H1 (cell line): ENCODE data around the gene POLA1. TPM values are rescaled to one million over a fixed set of nuclear protein-coding genes. Genes with fewer than 3 reads are reported as not detected.

Experiments
- CTCF ChIA-PET: fragments of 300-600 bp; sonication (Branson Sonifier 250); formaldehyde crosslinking; loops from one replicate; lab custom pipeline; 2021; ENCODE audit not compliant: partially characterized antibody; lab: Charles Lee
- POLR2A ChIA-PET: fragments of 300-600 bp; sonication (Branson Sonifier 250); formaldehyde crosslinking; loops from one replicate; lab custom pipeline; 2021; ENCODE audit warnings: inconsistent platforms; ENCODE audit not compliant: partially characterized antibody; lab: Charles Lee
- DNase-seq, 2 experiments: peaks; one replicate each; pipeline versions ENCODE4 v3.0.0 to v3.0.0-alpha.2; 2010 to 2022; ENCODE audit warnings: low spot score in 2 of 2, low read depth in 1 of 2, mixed read lengths in 1 of 2
- FAIRE-seq: peaks from 2 replicates; lab custom pipeline; 2011; peaks lifted over from hg19 to GRCh38; lab: Jason Lieb, UNC
- H2AFZ ChIP-seq: 2 replicates; pipeline ENCODE4 v1.8.1; 2012; ENCODE audit warnings: low read length, inconsistent platforms
- H2AK5ac ChIP-seq: 2 replicates; pipeline ENCODE4 v1.6.1; 2013; ENCODE audit warnings: low read depth, low read length
- H2BK120ac ChIP-seq: replicated peaks from 2 replicates; pipeline ENCODE3; 2013; ENCODE audit warnings: low read depth, low read length, inconsistent platforms
- H2BK12ac ChIP-seq: 2 replicates; pipeline ENCODE4 v1.6.1; 2013; ENCODE audit warnings: low read depth, low read length
- H2BK15ac ChIP-seq: 2 replicates; pipeline ENCODE4 v1.6.1; 2013; ENCODE audit warnings: low read length
- H2BK20ac ChIP-seq: 2 replicates; pipeline ENCODE4 v1.6.1; 2013; ENCODE audit warnings: low read length
- H2BK5ac ChIP-seq: 2 replicates; pipeline ENCODE4 v1.6.1; 2013; ENCODE audit warnings: low read depth, low read length
- H3K14ac ChIP-seq: 2 replicates; pipeline ENCODE4 v1.6.1; 2013; ENCODE audit warnings: inconsistent platforms; ENCODE audit not compliant: insufficient read length
- H3K18ac ChIP-seq: 2 replicates; pipeline ENCODE4 v1.6.1; 2013; ENCODE audit warnings: low read length; ENCODE audit errors: extremely low read depth
- H3K23ac ChIP-seq: 2 replicates; pipeline ENCODE4 v1.6.1; 2013; ENCODE audit warnings: inconsistent platforms; ENCODE audit not compliant: insufficient read length
- H3K23me2 ChIP-seq: 2 replicates; pipeline ENCODE4 v1.6.1; 2013; ENCODE audit warnings: low read depth, low read length
- H3K27ac ChIP-seq: 2 replicates; pipeline ENCODE4 v1.6.1; 2011; ENCODE audit warnings: low read depth, low read length, inconsistent platforms
- H3K27me3 ChIP-seq, 4 experiments: replicated peaks in 1 of 4; 1 replicate in 1 of 4; 2 replicates in 3 of 4; pipeline versions ENCODE4 v1.6.1 to v1.8.1; 2011 to 2013; ENCODE audit warnings: low read length in 3 of 4, mild to moderate bottlenecking in 3 of 4, inconsistent platforms in 2 of 4, mixed read lengths in 2 of 4, moderate library complexity in 1 of 4; ENCODE audit not compliant: control insufficient read depth in 3 of 4, insufficient read depth in 3 of 4; ENCODE audit errors: extremely low read depth in 1 of 4
- H3K36me3 ChIP-seq, 4 experiments: 2 replicates each; pipeline versions ENCODE4 v1.6.1 to v1.8.1; 2011 to 2013; ENCODE audit warnings: mild to moderate bottlenecking in 4 of 4, low read length in 3 of 4, moderate library complexity in 2 of 4, control low read depth in 1 of 4, inconsistent platforms in 1 of 4; ENCODE audit not compliant: insufficient read depth in 4 of 4, control insufficient read depth in 2 of 4
- H3K4ac ChIP-seq: replicated peaks from 2 replicates; pipeline ENCODE3; 2013; ENCODE audit warnings: low read length, low read depth, mixed read lengths, inconsistent platforms; ENCODE audit not compliant: insufficient read length
- H3K4me1 ChIP-seq, 4 experiments: replicated peaks in 1 of 4; 1 replicate in 1 of 4; 2 replicates in 3 of 4; pipeline versions ENCODE4 v1.6.1 to v1.8.1; 2011 to 2013; ENCODE audit warnings: low read length in 3 of 4, inconsistent platforms in 2 of 4, mixed read lengths in 1 of 4; ENCODE audit not compliant: insufficient read depth in 4 of 4, control insufficient read depth in 3 of 4
- H3K4me2 ChIP-seq, 2 experiments: 2 replicates each; pipeline versions ENCODE4 v1.6.1 to v1.8.1; 2011 to 2013; ENCODE audit warnings: low read depth in 2 of 2, low read length in 2 of 2, control low read depth in 1 of 2, inconsistent platforms in 1 of 2, mild to moderate bottlenecking in 1 of 2; ENCODE audit not compliant: insufficient read depth in 1 of 2
- H3K4me3 ChIP-seq, 4 experiments: fragments of 200-600, 300-600 bp in 1 of 4; sonication (generic), shearing (Covaris generic), sonication (Bioruptor Twin) in 1 of 4; 2 replicates each; pipeline versions ENCODE4 v1.5.1 to v1.8.1; 2011 to 2016; ENCODE audit warnings: low read length in 4 of 4, low read depth in 3 of 4, control low read depth in 2 of 4, inconsistent platforms in 2 of 4, mild to moderate bottlenecking in 2 of 4, mixed read lengths in 1 of 4, moderate library complexity in 1 of 4; ENCODE audit not compliant: insufficient read depth in 2 of 4; ENCODE audit errors: extremely low read depth in 1 of 4
- H3K56ac ChIP-seq: replicated peaks from 2 replicates; pipeline ENCODE3; 2013; ENCODE audit warnings: low read depth, mild to moderate bottlenecking, mixed read lengths, low read length, inconsistent platforms; ENCODE audit not compliant: insufficient read length
- H3K79me1 ChIP-seq: 2 replicates; pipeline ENCODE4 v1.6.1; 2013; ENCODE audit warnings: low read depth, low read length, control low read depth
- H3K79me2 ChIP-seq, 2 experiments: 2 replicates each; pipeline versions ENCODE4 v1.6.1 to v1.8.1; 2012 to 2013; ENCODE audit warnings: low read length in 2 of 2, mild to moderate bottlenecking in 2 of 2, inconsistent platforms in 1 of 2; ENCODE audit not compliant: insufficient read depth in 2 of 2, control insufficient read depth in 1 of 2
- H3K9ac ChIP-seq, 4 experiments: replicated peaks in 1 of 4; 1 replicate in 1 of 4; 2 replicates in 3 of 4; pipeline versions ENCODE4 v1.6.1 to v1.8.1; 2011 to 2013; ENCODE audit warnings: low read depth in 3 of 4, low read length in 3 of 4, control low read depth in 2 of 4, mild to moderate bottlenecking in 2 of 4, moderate library complexity in 2 of 4, inconsistent platforms in 1 of 4; ENCODE audit errors: extremely low read depth in 1 of 4
- H3K9me3 ChIP-seq, 2 experiments: 2 replicates each; pipeline versions ENCODE4 v1.6.1 to v1.8.1; 2012 to 2013; ENCODE audit warnings: mild to moderate bottlenecking in 2 of 2, moderate library complexity in 2 of 2, control low read depth in 1 of 2, inconsistent platforms in 1 of 2, low read depth in 1 of 2, low read length in 1 of 2, mixed read lengths in 1 of 2; ENCODE audit not compliant: insufficient read depth in 2 of 2
- H4K20me1 ChIP-seq, 2 experiments: replicated peaks in 1 of 2; 2 replicates each; pipeline versions ENCODE3 to v1.8.1; 2011 to 2013; ENCODE audit warnings: inconsistent platforms in 2 of 2, low read length in 2 of 2, mild to moderate bottlenecking in 1 of 2; ENCODE audit not compliant: insufficient read depth in 2 of 2, control insufficient read depth in 1 of 2
- H4K5ac ChIP-seq: 2 replicates; pipeline ENCODE4 v1.6.1; 2013; ENCODE audit warnings: low read length, low read depth, mixed read lengths, inconsistent platforms; ENCODE audit not compliant: insufficient read length
- H4K8ac ChIP-seq: 2 replicates; pipeline ENCODE4 v1.8.0; 2013; ENCODE audit warnings: mild to moderate bottlenecking, moderate library complexity, low read length, inconsistent platforms; ENCODE audit not compliant: insufficient read depth; ENCODE audit errors: extremely low read depth
- H4K91ac ChIP-seq: replicated peaks from 2 replicates; pipeline ENCODE3; 2013; ENCODE audit warnings: low read length, mixed read lengths, inconsistent platforms; ENCODE audit not compliant: insufficient read length
- FOSL1 ChIP-seq: IDR thresholded peaks from 2 replicates; pipeline ENCODE4 v1.6.1; 2011; ENCODE audit warnings: mild to moderate bottlenecking, low read depth, low read length, moderate library complexity; ENCODE audit not compliant: insufficient read depth
- RBBP5 ChIP-seq: IDR thresholded peaks from 2 replicates; pipeline ENCODE4 v1.7.1; 2012; ENCODE audit warnings: low read depth, mild to moderate bottlenecking, inconsistent platforms, low read length, moderate library complexity, borderline replicate concordance
- RXRA ChIP-seq: IDR thresholded peaks from 2 replicates; pipeline ENCODE4 v1.6.1; 2011; ENCODE audit warnings: low read depth, mild to moderate bottlenecking, low read length, moderate library complexity; ENCODE audit not compliant: insufficient read depth
- SIN3A ChIP-seq, 2 experiments: IDR thresholded peaks in 1 of 2; conservative IDR thresholded peaks in 1 of 2; 2 replicates each; pipeline ENCODE4 v1.6.1; 2011 to 2012; ENCODE audit warnings: low read length in 2 of 2, improper control_type of control experiment in 1 of 2, low read depth in 1 of 2, mild to moderate bottlenecking in 1 of 2
- SP2 ChIP-seq: IDR thresholded peaks from 2 replicates; pipeline ENCODE4 v1.6.1; 2012; ENCODE audit warnings: mild to moderate bottlenecking, low read length, inconsistent platforms
- SUZ12 ChIP-seq: fragments of 200-600 bp; sonication (generic); IDR thresholded peaks from 2 replicates; pipeline ENCODE4 v1.6.1; 2012; ENCODE audit warnings: mild to moderate bottlenecking, inconsistent platforms, low read length, moderate library complexity, mixed read lengths
- YY1 ChIP-seq: IDR thresholded peaks from 2 replicates; pipeline ENCODE4 v1.6.1; 2011; ENCODE audit warnings: low read depth, mild to moderate bottlenecking, low read length
- WGBS, 2 experiments: shearing (Covaris generic) in 1 of 2; methylation state at CpG; one replicate each; pipeline versions ENCODE4 v1.1.6 to v1.1.7; 2013 to 2015; ENCODE audit warnings: low lambda C conversion rate in 2 of 2, mixed read lengths in 2 of 2, inconsistent platforms in 1 of 2, low coverage in 1 of 2, missing lambda C conversion rate in 1 of 2; ENCODE audit not compliant: insufficient replicate concordance in 2 of 2, insufficient coverage in 1 of 2, insufficient read length in 1 of 2; ENCODE audit errors: extremely low coverage in 1 of 2, missing lambda C conversion rate in 1 of 2; 5-methylcytosine and 5-hydroxymethylcytosine counted together
- polyA plus RNA-seq, 7 experiments: library from polyadenylated mRNA; depleted of rRNA in 3 of 7; stranded (reverse) in 5 of 7; unstranded in 2 of 7; fragments of >200 nt in 5 of 7; fragments of 200-250 nt in 2 of 7; gene quantifications; 1 replicate in 5 of 7; 2 replicates in 1 of 7; 4 replicates in 1 of 7; pipeline versions ENCODE4 v1.2.1 to v1.2.3, GENCODE V29; 2011 to 2013; ENCODE audit warnings: missing spikeins in 2 of 7, mixed read lengths in 2 of 7
- total RNA-seq: library from RNA; stranded (reverse); fragmentation: NEBNext Ultra II Directional; extraction: Animal tissue kit (Norgen Biotek cat#: 25700); gene quantifications from 2 replicates; pipeline ENCODE4 v1.2.1, GENCODE V29; 2021

Gene POLA1
- total and polyA plus RNA-seq, 2 of the 8 experiments (the other 6 are each of a cell fraction or from before 2014, with no cell fraction given), result 5.6 to 34.9 TPM

GRCh38 chrX:24761306-24761705 is 67.6 kb downstream of the POLA1 start:
- H3K4me2 ChIP-seq, result no peak overlapping the region
- POLR2A ChIA-PET, result interaction anchor here (1.1 kb wide), 1 partner anchor 12 kb away, joined by 3 read pairs; no protein-coding TSS in a partner anchor

More at GRCh38 chrX:24761306-24761705, 67.6 kb downstream of the POLA1 start:
- H3K14ac ChIP-seq, result no peak overlapping the region
- H3K18ac ChIP-seq, result no peak overlapping the region
- H3K79me2 ChIP-seq, result no peaks in the 10 kb centered on the region
- H3K23ac ChIP-seq, result no peak overlapping the region
- H3K9me3 ChIP-seq, result no peaks in the 10 kb centered on the region
- H2BK12ac ChIP-seq, result no peak overlapping the region
- no peak overlapping the region for H3K4me3 ChIP-seq
- no peak overlapping the region for H2AFZ ChIP-seq
- H3K56ac ChIP-seq, result no peak overlapping the region
- H2BK120ac ChIP-seq, result no peak overlapping the region
- no peak overlapping the region for H4K8ac ChIP-seq
- CTCF ChIA-PET, result interaction anchor here (2.4 kb wide), 1 partner anchor 9 kb away, joined by 14 read pairs; no protein-coding TSS in a partner anchor
- no peak overlapping the region for H2AK5ac ChIP-seq
- no peak overlapping the region for H4K5ac ChIP-seq
- H3K27ac ChIP-seq, result no peak overlapping the region
- no peaks in the 10 kb centered on the region for H4K20me1 ChIP-seq
- H2BK20ac ChIP-seq, result no peak overlapping the region
- no peaks in the 10 kb centered on the region for H3K23me2 ChIP-seq
- no peak for DNase-seq
- no peak for FAIRE-seq
- peaks cover 2 to 19% (median 9%) of the 10 kb centered on the region in 4 experiments; a peak in 5 of 8 replicates for H3K36me3 ChIP-seq
- no peak overlapping the region for H2BK15ac ChIP-seq
- no peak overlapping the region for H3K9ac ChIP-seq
- H3K4me1 ChIP-seq, result no peaks in the 10 kb centered on the region
- no peak overlapping the region for H3K4ac ChIP-seq
- no peak overlapping the region for H4K91ac ChIP-seq
- no peak overlapping the region for H2BK5ac ChIP-seq
- no peaks in the 10 kb centered on the region for H3K79me1 ChIP-seq
- no peak for TF ChIP-seq SP2
- TF ChIP-seq SUZ12, result no peak
- TF ChIP-seq YY1, result no peak
- no peak for TF ChIP-seq SIN3A (conservative IDR thresholded peaks at IDR 0.05 in 1 of 2, IDR thresholded peaks at IDR 0.05 in 1 of 2; ENCODE audit: low read depth in 1 of 2, low read length in 2 of 2)
- TF ChIP-seq RBBP5, result no peak
- TF ChIP-seq RXRA, result no peak
- TF ChIP-seq FOSL1, result no peak
- WGBS, 2 experiments, result 98% methylated on average over 6 of the region's 6 CpGs; no CpG with 5 or more reads in 1 of the 2 experiments
- no peaks in the 10 kb centered on the region for H3K27me3 ChIP-seq
